GM08714 (cell line): ENCODE measurements around the gene SNX5.

ENCODE experiments used
- H3K4me3 ChIP-seq: fragments of 200-500 bp; sonication (Bioruptor generic); 2 replicates; pipeline ENCODE4 v1.5.1; 2014; ENCODE audit warnings: mild to moderate bottlenecking, low read length, inconsistent platforms
- ZNF274 ChIP-seq: IDR thresholded peaks from 2 replicates; pipeline ENCODE4 v1.6.1; 2012; ENCODE audit warnings: mild to moderate bottlenecking, low read depth, low read length

The SNX5 gene

DNA sequence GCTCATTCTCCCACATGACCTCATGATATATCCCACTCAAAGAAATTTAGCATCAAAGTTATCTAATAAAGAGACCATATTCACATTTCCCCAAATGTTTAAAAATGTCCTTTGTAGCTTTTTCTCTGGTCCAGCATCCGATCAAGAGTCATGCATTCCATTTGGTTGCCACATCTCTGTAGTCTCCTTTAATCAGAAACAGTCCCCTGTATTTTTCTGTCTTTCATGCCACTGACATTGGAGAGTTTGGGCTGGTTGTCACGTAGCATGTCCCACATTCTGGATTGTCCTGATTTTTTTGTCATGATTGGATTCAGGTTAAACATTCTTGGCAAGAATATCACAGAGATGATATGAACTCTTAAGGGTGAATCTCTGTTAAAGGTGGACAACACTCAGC, 55.7 kb downstream of the SNX5 start:
- H3K4me3 ChIP-seq: no peak overlapping the region

DNA sequence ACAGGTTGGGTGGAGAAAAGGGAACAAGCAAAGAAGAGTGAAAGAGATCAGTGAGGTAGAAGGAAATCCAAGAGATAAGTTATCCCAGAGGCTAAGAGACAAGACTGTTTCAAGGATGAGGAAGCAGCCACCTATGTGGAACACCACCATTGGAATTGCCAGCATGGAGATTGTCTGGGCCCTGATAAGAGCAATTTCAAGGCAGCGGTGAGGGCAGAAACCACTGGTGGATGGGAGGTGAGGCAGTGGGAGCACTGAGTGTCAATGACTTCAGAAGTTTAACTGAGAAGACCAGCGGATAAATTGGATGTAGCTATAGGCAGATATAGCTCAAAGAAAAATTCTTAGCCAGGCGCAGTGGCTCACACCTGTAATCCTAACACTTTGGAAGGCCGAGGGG, 56.7 kb downstream of the SNX5 start:
- TF ChIP-seq ZNF274: no peak
- no peak overlapping the region for H3K4me3 ChIP-seq

More for the DNA sequence above, 55.7 kb downstream of the SNX5 start:
- no peak for TF ChIP-seq ZNF274

DNA sequence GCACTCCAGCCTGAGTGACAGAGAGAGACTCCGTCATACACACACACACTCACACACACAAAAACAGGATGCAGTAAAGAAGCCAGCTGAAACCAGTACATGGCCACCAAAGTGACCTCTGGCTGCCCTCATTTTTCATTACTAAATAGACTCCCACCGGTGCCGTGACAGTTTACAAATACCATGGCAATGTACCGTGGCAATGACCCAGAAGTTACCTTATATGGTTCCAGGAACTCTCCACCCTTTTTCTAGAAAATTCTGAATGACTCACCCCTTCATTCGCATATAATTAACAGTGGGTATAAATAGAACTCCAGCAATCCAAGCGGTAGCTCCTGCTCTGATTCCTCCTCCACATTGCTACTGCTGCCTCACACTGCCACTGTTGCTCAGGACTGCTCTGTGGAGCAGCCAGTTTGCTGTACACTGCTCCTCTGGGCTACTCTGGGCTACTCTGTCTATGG, 57.7 kb downstream of the SNX5 start:
- H3K4me3 ChIP-seq: no peak overlapping the region
- no peak for TF ChIP-seq ZNF274

DNA sequence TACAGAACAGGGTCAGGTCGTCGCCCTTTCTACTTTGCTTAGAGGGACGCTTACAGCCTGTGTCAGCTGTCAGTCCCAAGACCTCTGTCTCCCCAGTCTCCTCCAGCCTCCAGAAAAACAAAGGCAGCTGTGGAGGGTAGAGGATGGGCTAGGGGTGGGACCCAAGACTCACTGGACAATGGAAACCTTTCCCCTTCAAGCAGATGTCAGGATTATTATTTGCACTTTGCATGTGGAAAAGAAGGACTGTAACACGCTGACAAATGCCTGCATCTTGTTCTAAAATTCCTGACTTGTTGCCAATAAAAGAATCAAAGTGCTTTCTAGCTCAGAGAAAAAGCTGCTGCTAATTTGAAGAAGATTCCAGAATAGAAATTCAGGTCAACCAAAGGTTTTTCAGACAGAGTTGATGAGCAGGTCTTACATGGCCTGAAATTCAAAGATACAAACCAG, 58.7 kb downstream of the SNX5 start:
- no peak overlapping the region for H3K4me3 ChIP-seq
- no peak for TF ChIP-seq ZNF274

DNA sequence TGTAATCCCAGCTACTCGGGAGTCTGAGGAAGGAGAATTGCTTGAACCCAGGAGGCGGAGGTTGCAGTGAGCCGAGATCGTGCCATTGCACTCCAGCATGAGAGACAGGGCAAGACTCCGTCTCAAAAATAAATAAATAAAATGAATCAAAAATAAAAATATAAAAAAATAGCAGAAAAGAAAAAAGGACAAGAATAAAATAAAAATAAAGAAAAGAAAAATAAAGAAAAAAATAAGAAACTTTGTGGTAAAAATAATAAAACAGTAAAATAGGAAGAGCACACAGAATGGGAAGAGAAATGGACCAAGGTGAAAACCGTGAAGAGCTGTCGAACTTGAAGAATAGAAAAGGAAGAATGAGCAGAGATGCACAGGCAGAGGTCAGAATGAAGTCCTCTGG, 63.0 kb downstream of the SNX5 start:
- no peak overlapping the region for H3K4me3 ChIP-seq
- no peak for TF ChIP-seq ZNF274

DNA sequence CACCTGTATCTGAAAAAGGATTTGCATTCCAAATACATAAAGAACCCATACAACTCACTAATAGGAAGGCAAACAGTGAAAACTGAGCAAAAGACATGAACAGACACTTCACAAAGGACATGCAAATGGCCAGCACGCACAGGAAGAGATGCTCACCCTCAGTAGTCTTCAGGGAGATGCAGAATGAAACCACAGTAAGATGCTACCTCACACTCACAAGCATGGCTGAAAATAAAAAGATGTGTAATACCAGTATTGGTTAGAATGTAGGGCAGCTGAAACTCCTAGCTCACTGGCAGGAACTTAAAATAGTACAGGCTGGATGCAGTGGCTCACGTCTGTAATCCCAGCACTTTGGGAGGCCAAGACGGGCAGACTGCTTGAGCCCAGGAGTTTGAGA, 64.6 kb downstream of the SNX5 start:
- no peak overlapping the region for H3K4me3 ChIP-seq
- no peak for TF ChIP-seq ZNF274

DNA sequence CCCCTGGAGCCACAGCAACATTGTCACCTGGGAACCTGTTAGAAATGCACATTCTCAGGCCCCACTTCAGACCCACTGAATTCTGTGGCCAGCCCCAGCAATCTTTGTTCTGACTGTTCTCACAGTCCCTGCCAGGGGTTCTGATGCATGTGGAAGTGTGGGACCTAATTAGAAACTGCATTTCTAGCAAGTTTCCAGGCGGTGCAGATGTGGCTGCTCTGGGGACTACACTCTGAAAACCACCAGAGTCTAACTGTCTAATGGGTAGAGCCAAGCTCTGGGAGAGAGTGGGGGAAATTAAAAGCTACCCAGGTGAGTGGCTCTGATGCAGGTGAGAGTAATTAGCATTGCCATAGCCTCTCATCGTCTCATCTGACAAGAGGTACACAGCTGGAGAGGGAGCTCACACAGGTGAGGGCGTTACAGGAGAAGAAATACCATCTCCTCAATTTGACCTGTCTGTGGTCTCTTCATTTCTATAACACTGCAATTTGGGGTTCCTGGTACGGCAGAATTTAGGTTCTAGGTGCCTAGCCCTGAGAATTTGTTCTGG, 66.0 kb downstream of the SNX5 start:
- no peak overlapping the region for H3K4me3 ChIP-seq
- no peak for TF ChIP-seq ZNF274

DNA sequence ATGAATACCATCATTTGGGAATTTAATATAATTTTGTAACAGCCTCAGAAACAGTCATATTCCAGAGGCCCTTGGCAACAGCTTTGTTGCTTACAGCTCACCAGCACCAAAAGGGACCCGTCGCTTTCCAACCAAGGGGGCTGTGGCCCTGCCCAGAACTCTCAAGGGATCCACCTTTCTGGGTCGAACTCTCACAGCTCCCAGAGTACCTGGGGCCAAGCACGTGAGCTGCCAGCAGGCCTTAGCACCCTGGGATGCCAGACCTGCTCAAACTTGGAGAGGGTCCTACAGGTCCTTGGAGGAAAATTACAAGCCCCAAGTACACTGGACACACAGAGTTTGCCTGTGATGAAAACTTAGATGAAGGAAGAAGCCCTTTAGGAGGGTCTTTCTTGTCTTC, 66.6 kb downstream of the SNX5 start:
- TF ChIP-seq ZNF274: no peak
- H3K4me3 ChIP-seq: no peak overlapping the region

DNA sequence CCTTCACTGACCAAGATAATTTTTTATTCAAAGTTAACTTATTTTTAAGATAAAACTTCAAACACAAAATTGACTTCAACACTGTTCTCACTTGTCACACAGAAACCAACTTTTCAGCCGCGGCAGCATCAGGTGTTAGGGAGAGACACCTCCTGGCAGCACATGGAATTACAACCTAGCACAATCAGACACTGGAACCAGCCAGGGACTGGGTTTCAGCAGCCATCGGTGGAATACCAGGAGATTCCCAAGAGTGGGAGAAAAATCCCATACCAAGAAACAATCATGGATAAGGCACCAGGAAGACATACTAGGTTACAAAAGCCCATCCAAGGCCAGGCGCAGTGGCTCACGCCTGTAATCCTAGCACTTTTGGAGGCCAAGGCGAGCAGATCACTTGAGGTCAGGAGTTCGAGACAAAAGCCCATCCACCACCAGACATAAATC, 70.0 kb downstream of the SNX5 start:
- no peak overlapping the region for H3K4me3 ChIP-seq
- no peak for TF ChIP-seq ZNF274

DNA sequence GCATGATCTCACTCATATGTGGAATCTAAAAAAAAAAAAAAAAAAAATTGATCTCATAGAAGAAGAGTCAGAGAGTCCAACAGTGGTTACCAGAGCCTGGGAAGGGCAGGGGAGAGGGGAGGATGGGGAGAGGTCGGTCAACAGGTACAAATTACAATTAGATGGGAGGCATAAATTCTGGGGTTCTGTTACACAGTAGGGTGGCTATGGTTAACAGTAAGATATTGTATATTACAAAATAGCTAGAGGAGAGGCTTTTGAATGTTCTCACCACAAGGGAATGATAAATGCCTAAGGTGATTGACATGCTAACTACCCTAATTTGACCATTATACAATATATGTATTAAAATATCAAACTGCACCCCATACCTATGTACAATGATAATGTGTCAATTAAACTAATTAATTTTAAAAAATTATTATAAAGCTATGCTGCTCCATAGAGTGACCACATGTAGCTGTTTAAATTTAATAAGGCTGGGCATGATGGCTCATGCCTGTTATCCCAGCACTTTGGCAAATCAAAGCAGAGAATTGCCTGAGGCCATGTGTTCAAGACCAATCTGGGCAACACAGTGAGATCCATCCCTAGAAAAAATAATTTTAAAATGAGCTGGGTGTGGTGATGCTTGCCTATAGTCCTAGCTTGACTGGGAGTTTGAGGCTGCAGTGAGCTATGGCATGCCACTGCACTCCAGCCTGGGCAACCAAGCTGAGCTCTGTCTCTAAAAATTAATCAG, 70.9 kb downstream of the SNX5 start:
- no peak for TF ChIP-seq ZNF274
- no peak overlapping the region for H3K4me3 ChIP-seq

DNA sequence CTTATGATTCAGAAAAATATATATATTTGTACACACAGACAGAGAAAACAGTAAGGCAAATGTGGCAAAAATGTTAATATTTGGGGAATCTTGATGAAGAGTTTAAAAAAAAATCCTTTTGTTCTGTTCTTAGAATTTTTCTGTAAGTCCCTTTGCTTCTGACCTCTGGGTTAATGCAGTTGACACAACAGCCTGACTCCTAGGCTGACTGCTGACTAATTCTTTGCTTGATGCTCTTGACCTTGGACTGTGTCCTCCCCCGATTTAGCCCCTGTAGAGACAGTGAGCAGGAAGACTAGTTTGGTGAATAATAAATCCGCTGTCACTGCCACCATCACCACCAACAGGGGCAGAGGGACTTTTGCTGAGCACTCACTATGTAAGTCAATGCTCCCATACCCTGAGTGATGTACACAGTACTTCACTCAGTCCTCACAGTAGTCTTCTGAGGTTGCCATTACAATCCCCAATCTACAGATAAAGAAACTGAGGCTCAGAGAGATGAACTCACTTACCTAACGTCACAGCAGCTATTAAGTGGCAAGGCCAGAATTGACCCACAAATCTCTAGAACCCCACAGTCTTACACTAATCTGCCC, 71.7 kb downstream of the SNX5 start:
- TF ChIP-seq ZNF274: no peak
- H3K4me3 ChIP-seq: no peak overlapping the region

DNA sequence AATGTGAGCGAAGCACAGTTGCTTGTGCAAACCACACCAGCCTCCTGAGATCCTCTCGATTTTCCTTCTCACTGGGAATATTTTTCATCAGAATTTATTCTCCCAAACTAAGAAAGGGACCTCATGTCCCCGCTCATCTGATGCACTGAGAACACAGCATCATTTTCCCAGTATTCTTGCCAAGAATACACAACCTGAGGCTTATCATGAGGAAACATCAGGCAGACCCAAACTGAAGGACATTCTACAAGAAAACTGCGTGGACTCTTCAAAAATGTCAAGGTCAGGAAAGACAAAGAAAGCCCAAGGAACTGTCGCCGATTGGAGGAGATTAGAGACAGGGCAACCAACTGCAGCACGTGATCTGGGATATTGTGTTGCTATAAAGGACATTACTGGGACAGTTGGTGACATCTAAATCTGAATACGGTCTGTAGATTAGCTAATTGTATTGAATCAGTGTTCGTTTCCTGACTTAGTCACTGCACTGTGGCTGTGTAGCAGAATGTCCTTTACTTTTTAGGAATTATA, 72.3 kb downstream of the SNX5 start:
- no peak overlapping the region; the same call in 1 of the 2 replicates for H3K4me3 ChIP-seq
- TF ChIP-seq ZNF274: no peak

DNA sequence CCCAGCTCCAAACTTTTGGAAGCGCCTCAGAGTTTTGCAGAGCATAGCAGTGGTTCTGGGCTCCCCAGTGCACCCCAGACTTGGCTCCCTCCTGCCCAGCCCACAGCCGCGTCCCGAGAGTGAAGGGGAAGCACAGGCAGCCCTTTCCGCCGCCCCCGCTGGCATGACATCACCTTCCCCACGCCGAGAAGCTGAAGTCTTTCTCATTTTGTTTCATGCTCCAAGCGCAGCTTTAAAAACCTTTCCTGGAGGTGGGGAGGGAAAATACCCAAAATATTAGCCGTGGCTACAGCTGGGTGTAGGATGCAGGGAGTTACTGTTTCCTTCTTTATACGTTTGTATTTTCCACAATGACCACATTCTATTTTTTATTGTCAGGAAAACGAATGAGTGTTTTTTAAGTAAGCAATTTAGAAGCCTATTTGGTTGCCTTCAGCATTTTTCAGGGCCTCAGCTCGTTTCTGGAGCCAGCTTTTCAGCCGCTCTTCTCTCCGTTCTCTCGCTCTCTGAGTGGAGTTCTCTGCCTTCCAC, 72.9 kb downstream of the SNX5 start:
- TF ChIP-seq ZNF274: no peak
- H3K4me3 ChIP-seq: no peak overlapping the region; the same call in 1 of the 2 replicates

DNA sequence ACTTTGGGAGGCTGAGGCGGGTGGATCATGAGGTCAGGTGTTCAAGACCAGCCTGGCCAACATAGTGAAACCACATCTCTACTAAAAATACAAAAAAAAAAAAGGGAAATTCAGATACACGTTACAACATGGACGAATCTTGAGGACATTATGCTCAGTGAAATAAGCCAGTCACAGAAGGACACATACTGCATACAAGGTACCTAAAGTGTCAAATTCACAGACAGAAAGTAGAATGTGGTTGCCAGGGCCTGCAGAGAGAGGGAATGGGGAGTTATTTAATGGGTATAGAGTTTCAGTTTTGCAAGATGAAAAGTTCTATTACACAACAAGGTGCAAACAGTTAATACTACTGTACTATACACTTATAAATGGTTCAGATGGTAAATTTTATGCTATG, 75.1 kb downstream of the SNX5 start:
- TF ChIP-seq ZNF274: no peak
- no peak overlapping the region for H3K4me3 ChIP-seq
